H9 (cell line): ENCODE data around the gene HCFC2. TPM values are rescaled to one million over a fixed set of nuclear protein-coding genes. Genes with fewer than 3 reads are reported as not detected.

Experiments used
- DNase-seq: peaks from one replicate; pipeline ENCODE4 v3.0.0-alpha.2; 2017
- H2AFZ ChIP-seq: one replicate; pipeline ENCODE4 v1.6.1; 2013; ENCODE audit warnings: mild to moderate bottlenecking, low read length, control low read depth, moderate library complexity
- H2AK5ac ChIP-seq: 2 replicates; pipeline ENCODE4 v1.6.1; 2013; ENCODE audit warnings: low read length, control low read depth, mixed read lengths; ENCODE audit not compliant: insufficient read length
- H2BK120ac ChIP-seq: one replicate; pipeline ENCODE4 v1.6.1; 2013; ENCODE audit warnings: low read depth, mild to moderate bottlenecking, low read length, control low read depth, inconsistent platforms; ENCODE audit not compliant: poor library complexity, severe bottlenecking
- H2BK12ac ChIP-seq: 2 replicates; pipeline ENCODE4 v1.6.1; 2013; ENCODE audit warnings: low read length, control low read depth, mixed read lengths, low read depth; ENCODE audit not compliant: insufficient read length
- H2BK15ac ChIP-seq: 2 replicates; pipeline ENCODE4 v1.6.1; 2013; ENCODE audit warnings: low read depth, low read length, control low read depth
- H2BK20ac ChIP-seq: one replicate; pipeline ENCODE4 v1.6.1; 2013; ENCODE audit warnings: low read depth, mild to moderate bottlenecking, low read length, control low read depth, inconsistent platforms; ENCODE audit not compliant: poor library complexity, severe bottlenecking
- H2BK5ac ChIP-seq: 2 replicates; pipeline ENCODE4 v1.6.1; 2013; ENCODE audit warnings: low read length, control low read depth, mixed read lengths; ENCODE audit not compliant: insufficient read length
- H3K14ac ChIP-seq: 2 replicates; pipeline ENCODE4 v1.6.1; 2013; ENCODE audit warnings: low read length, control low read depth; ENCODE audit not compliant: insufficient read depth
- H3K18ac ChIP-seq: 2 replicates; pipeline ENCODE4 v1.6.1; 2013; ENCODE audit warnings: low read depth, mild to moderate bottlenecking, mixed read lengths, low read length, control low read depth; ENCODE audit not compliant: insufficient read length
- H3K23ac ChIP-seq: 2 replicates; pipeline ENCODE4 v1.6.1; 2013; ENCODE audit warnings: low read length, control low read depth, mixed read lengths, low read depth; ENCODE audit not compliant: insufficient read length
- H3K23me2 ChIP-seq: 2 replicates; pipeline ENCODE4 v1.6.1; 2013; ENCODE audit warnings: low read depth, mild to moderate bottlenecking, mixed read lengths, low read length, control low read depth; ENCODE audit not compliant: insufficient read length, poor library complexity, severe bottlenecking
- H3K27ac ChIP-seq: 2 replicates; pipeline ENCODE4 v1.5.1; 2013; ENCODE audit warnings: low read length, control low read depth, mixed read lengths, low read depth; ENCODE audit not compliant: insufficient read length
- H3K27me3 ChIP-seq: 2 replicates; pipeline ENCODE4 v1.6.1; 2013; ENCODE audit warnings: low read length, control low read depth, inconsistent platforms; ENCODE audit not compliant: insufficient read depth
- H3K4ac ChIP-seq: 2 replicates; pipeline ENCODE4 v1.6.1; 2013; ENCODE audit warnings: low read depth, mild to moderate bottlenecking, control low read depth, inconsistent platforms, low read length, moderate library complexity
- H3K4me1 ChIP-seq: 2 replicates; pipeline ENCODE4 v1.6.1; 2013; ENCODE audit warnings: low read length, control low read depth, inconsistent platforms; ENCODE audit not compliant: insufficient read depth
- H3K4me2 ChIP-seq: 2 replicates; pipeline ENCODE4 v1.6.1; 2013; ENCODE audit warnings: low read length, control low read depth, mixed read lengths; ENCODE audit not compliant: insufficient read length, insufficient read depth
- H3K56ac ChIP-seq: 2 replicates; pipeline ENCODE4 v1.6.1; 2013; ENCODE audit warnings: low read depth, mild to moderate bottlenecking, mixed read lengths, low read length, control low read depth; ENCODE audit not compliant: insufficient read length
- H3K79me1 ChIP-seq: 2 replicates; pipeline ENCODE4 v1.6.1; 2013; ENCODE audit warnings: low read depth, mild to moderate bottlenecking, moderate library complexity, low read length, control low read depth, inconsistent platforms; ENCODE audit not compliant: insufficient read depth, poor library complexity, severe bottlenecking
- H3K79me2 ChIP-seq: 2 replicates; pipeline ENCODE4 v1.6.1; 2013; ENCODE audit warnings: low read length, control low read depth, inconsistent platforms; ENCODE audit not compliant: insufficient read depth
- H3K9ac ChIP-seq: 2 replicates; pipeline ENCODE4 v1.6.1; 2013; ENCODE audit warnings: low read length, control low read depth, mixed read lengths; ENCODE audit not compliant: insufficient read length; ENCODE audit errors: extremely low read depth
- H3K9me3 ChIP-seq: one replicate; pipeline ENCODE4 v1.6.1; 2013; ENCODE audit warnings: low read depth, low read length, inconsistent platforms; ENCODE audit not compliant: control insufficient read depth
- H3T11ph ChIP-seq: one replicate; pipeline ENCODE4 v1.6.1; 2013; ENCODE audit warnings: mild to moderate bottlenecking, low read length, control low read depth, inconsistent platforms
- H4K20me1 ChIP-seq: one replicate; pipeline ENCODE4 v1.6.1; 2013; ENCODE audit not compliant: control insufficient read depth, insufficient read length, insufficient read depth
- H4K5ac ChIP-seq: 2 replicates; pipeline ENCODE4 v1.6.1; 2013; ENCODE audit warnings: low read depth, mild to moderate bottlenecking, mixed read lengths, low read length, control low read depth; ENCODE audit not compliant: insufficient read length
- H4K8ac ChIP-seq: replicated peaks from 2 replicates; pipeline ENCODE4 v1.6.1; 2013; ENCODE audit warnings: low read length, control low read depth, mixed read lengths, low read depth; ENCODE audit not compliant: insufficient read length
- H4K91ac ChIP-seq: 2 replicates; pipeline ENCODE4 v1.6.1; 2013; ENCODE audit warnings: low read depth, mild to moderate bottlenecking, moderate library complexity, mixed read lengths, low read length, control low read depth; ENCODE audit not compliant: insufficient read length
- H3K27ac Mint-ChIP-seq, 3 experiments: 2 replicates in 2 of 3; 3 replicates in 1 of 3; pipeline ENCODE4 v1.8.0; 2020 to 2021; ENCODE audit warnings: mixed read lengths in 3 of 3, mild to moderate bottlenecking in 1 of 3, moderate library complexity in 1 of 3
- H3K27me3 Mint-ChIP-seq: 2 replicates; pipeline ENCODE4 v1.8.0; 2021; ENCODE audit warnings: low read depth, mild to moderate bottlenecking, moderate library complexity, mixed read lengths
- H3K36me3 Mint-ChIP-seq, 3 experiments: 2 replicates in 2 of 3; 3 replicates in 1 of 3; pipeline ENCODE4 v1.8.0; 2020 to 2021; ENCODE audit warnings: low read depth in 3 of 3, mixed read lengths in 3 of 3; ENCODE audit not compliant: insufficient read depth in 1 of 3
- H3K4me1 Mint-ChIP-seq, 2 experiments: 2 replicates each; pipeline ENCODE4 v1.8.0; 2020; ENCODE audit warnings: mixed read lengths in 2 of 2
- H3K4me3 Mint-ChIP-seq, 2 experiments: 2 replicates in 1 of 2; 3 replicates in 1 of 2; pipeline ENCODE4 v1.8.0; 2020 to 2021; ENCODE audit warnings: mild to moderate bottlenecking in 2 of 2, mixed read lengths in 2 of 2, moderate library complexity in 1 of 2
- H3K9me3 Mint-ChIP-seq, 2 experiments: 2 replicates in 1 of 2; 3 replicates in 1 of 2; pipeline ENCODE4 v1.8.0; 2020; ENCODE audit warnings: mild to moderate bottlenecking in 2 of 2, mixed read lengths in 2 of 2, moderate library complexity in 1 of 2
- CTCF ChIP-seq: fragments of 200-600 bp; sonication (generic); conservative IDR thresholded peaks from 3 replicates; pipeline ENCODE4 v1.8.0; 2021; ENCODE audit warnings: antibody characterized with exemption, mild to moderate bottlenecking
- total RNA-seq: library from RNA; stranded (reverse); gene quantifications from 2 replicates; pipeline ENCODE4 v1.2.1, GENCODE V29; 2021

Gene HCFC2
- total RNA-seq, 1 experiment from 2014 or later = 1.9 TPM

GRCh38 chr12:104121001-104121400 lies 56.7 kb downstream of the HCFC2 start:
- Histone ChIP-seq H3K79me1 (no peaks in the 10 kb centered on the region), H3K18ac (no peak overlapping the region), H2AFZ (no peak overlapping the region), H3K56ac (no peak overlapping the region), H3K79me2 (no peaks in the 10 kb centered on the region), H3K27me3 (no peaks in the 10 kb centered on the region), H2BK5ac (no peak overlapping the region), H2BK12ac (no peak overlapping the region), H3K4ac (no peak overlapping the region), H3K4me1 (no peaks in the 10 kb centered on the region; the same call in 1 of the 2 replicates), H3K9ac (no peak overlapping the region), H3T11ph (no peak overlapping the region), H4K5ac (no peak overlapping the region), H3K4me2 (no peak overlapping the region), H3K27ac (no peak overlapping the region), H2BK20ac (no peak overlapping the region), H2BK120ac (no peak overlapping the region), H2BK15ac (no peak overlapping the region), H4K20me1 (no peaks in the 10 kb centered on the region), H3K23me2 (no peaks in the 10 kb centered on the region), H2AK5ac (no peak overlapping the region), H4K91ac (no peak overlapping the region), H3K9me3 (no peaks in the 10 kb centered on the region), H4K8ac (no peak overlapping the region), H3K14ac (no peak overlapping the region), H3K23ac (no peak overlapping the region)
- Mint-ChIP-seq H3K27me3 (no peaks in the 10 kb centered on the region), H3K9me3 (no peaks in the 10 kb centered on the region), H3K4me1 (peaks cover 14 to 21% of the 10 kb centered on the region in 2 experiments), H3K36me3 (peaks cover 31 to 67% (median 63%) of the 10 kb centered on the region in 3 experiments), H3K4me3 (no peak overlapping the region), H3K27ac (peak overlapping the region in 2 of 3 experiments; percentile 5 to 86; a peak in 2 of 7 replicates)
- no peak for DNase-seq
- TF ChIP-seq CTCF = no peak
